HCT116 (cell line): ENCODE measurements around the gene CPNE7. TPM values are rescaled to one million over a fixed set of nuclear protein-coding genes. Genes with fewer than 3 reads are reported as not detected.
A peak's percentile ranks its signal among the peaks of the same experiment; 100 is the strongest.

Experiments used
- ATAC-seq: fragments of 200-7000 bp; cut with Tn5 transposase; 2 replicates; pipeline ENCODE4 v1.9.1; 2020; ENCODE audit warnings: mild to moderate bottlenecking, moderate library complexity
- BruUV-seq: library from RNA; stranded (reverse); fragments of 400-500 nt; replicated peaks from 2 replicates; lab custom pipeline; 2021; lab: Mats Ljungman, UMichigan
- CTCF ChIA-PET: fragments of 300-600 bp; sonication (Branson Sonifier 250); formaldehyde crosslinking; loops from one replicate; lab custom pipeline; 2021; ENCODE audit warnings: antibody characterized with exemption; lab: Charles Lee
- POLR2A ChIA-PET: fragments of 300-600, 350-600 bp; sonication (Branson Sonifier 250); formaldehyde crosslinking; loops from one replicate; lab custom pipeline; 2021; ENCODE audit warnings: antibody characterized with exemption; lab: Charles Lee
- RAD21 ChIA-PET, 2 experiments: fragments of 300-600 bp; sonication (Branson Sonifier 250); formaldehyde crosslinking; loops; one replicate each; lab custom pipeline; 2023; ENCODE audit warnings: low total read pairs in 2 of 2; ENCODE audit not compliant: uncharacterized antibody in 2 of 2, unreplicated experiment in 2 of 2, low non-redundant PET in 1 of 2; lab: Charles Lee
- DNase-seq: peaks from one replicate; pipeline ENCODE4 v3.0.0-alpha.2; 2010; ENCODE audit warnings: low read depth, low spot score
- H2AFZ ChIP-seq: fragments of 200-600 bp; shearing (Covaris generic), sonication (generic); 2 replicates; pipeline ENCODE4 v1.6.1; 2017; ENCODE audit warnings: low read depth, mixed run types, mixed read lengths, antibody characterized with exemption, low read length; ENCODE audit not compliant: poor library complexity, severe bottlenecking
- H3K27ac ChIP-seq: 2 replicates; pipeline ENCODE4 v1.5.1; 2012; ENCODE audit warnings: low read depth, low read length
- H3K27me3 ChIP-seq: fragments of 200-600 bp; sonication (generic); 2 replicates; pipeline ENCODE4 v1.6.1; 2016; ENCODE audit warnings: mixed run types, low read length, mixed read lengths; ENCODE audit not compliant: insufficient read depth
- H3K36me3 ChIP-seq, 2 experiments: fragments of 200-500 bp in 1 of 2; fragments of 200-600 bp in 1 of 2; sonication (Bioruptor generic) in 1 of 2; sonication (generic) in 1 of 2; 2 replicates each; pipeline versions ENCODE4 v1.5.1 to v1.6.1; 2014 to 2016; ENCODE audit warnings: low read length in 2 of 2, inconsistent platforms in 1 of 2, mixed read lengths in 1 of 2, mixed run types in 1 of 2; ENCODE audit not compliant: insufficient read depth in 2 of 2, control insufficient read depth in 1 of 2
- H3K4me1 ChIP-seq, 2 experiments: fragments of 200-600 bp in 1 of 2; sonication (generic) in 1 of 2; 2 replicates each; pipeline versions ENCODE4 v1.5.1 to v1.6.1; 2012 to 2017; ENCODE audit warnings: low read length in 2 of 2, inconsistent platforms in 1 of 2, mild to moderate bottlenecking in 1 of 2, mixed read lengths in 1 of 2, mixed run types in 1 of 2, moderate library complexity in 1 of 2; ENCODE audit not compliant: insufficient read depth in 2 of 2, control insufficient read depth in 1 of 2
- H3K4me2 ChIP-seq: fragments of 200-600 bp; sonication (generic); 2 replicates; pipeline ENCODE4 v1.6.1; 2017; ENCODE audit warnings: mixed run types, low read length, mixed read lengths
- H3K4me3 ChIP-seq, 2 experiments: fragments of 200-600 bp in 1 of 2; sonication (generic) in 1 of 2; replicated peaks in 1 of 2; 2 replicates each; pipeline ENCODE4 v1.5.1; 2011 to 2016; ENCODE audit warnings: low read length in 2 of 2, control low read depth in 1 of 2, low read depth in 1 of 2, mild to moderate bottlenecking in 1 of 2, mixed read lengths in 1 of 2, mixed run types in 1 of 2
- H3K79me2 ChIP-seq: fragments of 200-600 bp; sonication (generic); 2 replicates; pipeline ENCODE4 v1.6.1; 2017; ENCODE audit warnings: mild to moderate bottlenecking, mixed run types, low read length, moderate library complexity, mixed read lengths; ENCODE audit not compliant: insufficient read depth
- H3K9ac ChIP-seq: fragments of 200-600 bp; sonication (generic); 2 replicates; pipeline ENCODE4 v1.6.1; 2016; ENCODE audit warnings: low read length, mixed read lengths
- H3K9me2 ChIP-seq: fragments of 200-600 bp; sonication (generic), shearing (Covaris generic); 2 replicates; pipeline ENCODE4 v1.6.1; 2017; ENCODE audit warnings: mixed run types, mild to moderate bottlenecking, moderate library complexity; ENCODE audit not compliant: insufficient read depth
- H3K9me3 ChIP-seq, 2 experiments: fragments of 200-500 bp in 1 of 2; fragments of 200-600 bp in 1 of 2; sonication (Bioruptor generic) in 1 of 2; sonication (generic) in 1 of 2; 2 replicates each; pipeline ENCODE4 v1.6.1; 2014 to 2017; ENCODE audit warnings: low read length in 2 of 2, mixed read lengths in 2 of 2, inconsistent platforms in 1 of 2, low read depth in 1 of 2, mild to moderate bottlenecking in 1 of 2, mixed run types in 1 of 2, moderate library complexity in 1 of 2; ENCODE audit not compliant: control insufficient read depth in 1 of 2, insufficient read depth in 1 of 2
- H4K20me1 ChIP-seq: fragments of 200-600 bp; sonication (generic), shearing (Covaris generic); 2 replicates; pipeline ENCODE4 v1.6.1; 2017; ENCODE audit warnings: mixed run types, mild to moderate bottlenecking, moderate library complexity; ENCODE audit not compliant: insufficient read depth
- ATF3 ChIP-seq: IDR thresholded peaks from 2 replicates; pipeline ENCODE4 v1.6.1; 2012
- CBX3 ChIP-seq: IDR thresholded peaks from 2 replicates; pipeline ENCODE4 v1.6.1; 2012; ENCODE audit warnings: low read depth
- CEBPB ChIP-seq: IDR thresholded peaks from 2 replicates; pipeline ENCODE4 v1.6.1; 2012; ENCODE audit warnings: low read depth
- EZH2 ChIP-seq: fragments of 200-600 bp; sonication (generic); IDR thresholded peaks from 2 replicates; pipeline ENCODE4 v1.6.1; 2017; ENCODE audit warnings: antibody characterized with exemption, mixed run types
- FOSL1 ChIP-seq: IDR thresholded peaks from 2 replicates; pipeline ENCODE4 v1.6.1; 2012; ENCODE audit warnings: low read depth
- POLR2A ChIP-seq: IDR thresholded peaks from 2 replicates; pipeline ENCODE4 v1.7.0; 2011; ENCODE audit warnings: borderline replicate concordance; ENCODE audit not compliant: insufficient read depth, insufficient read length; ENCODE audit errors: extremely low read depth
- POLR2AphosphoS5 ChIP-seq: IDR thresholded peaks from 2 replicates; pipeline ENCODE4 v1.6.1; 2011; ENCODE audit warnings: mild to moderate bottlenecking, low read depth, low read length, moderate library complexity
- TCF7L2 ChIP-seq: IDR thresholded peaks from 2 replicates; pipeline ENCODE4 v1.7.0; 2011; ENCODE audit warnings: borderline replicate concordance, inconsistent platforms; ENCODE audit not compliant: insufficient read depth, insufficient read length; ENCODE audit errors: extremely low read depth
- YY1 ChIP-seq: IDR thresholded peaks from 2 replicates; pipeline ENCODE4 v1.6.1; 2011; ENCODE audit warnings: low read length, low read depth, moderate library complexity, mild to moderate bottlenecking; ENCODE audit not compliant: insufficient replicate concordance; ENCODE audit errors: extremely low read depth
- ZFX ChIP-seq: fragments of 450-650 bp; IDR thresholded peaks from 2 replicates; pipeline ENCODE4 v1.6.1; 2017
- ZNF274 ChIP-seq: fragments of 200-500 bp; sonication (Bioruptor generic); IDR thresholded peaks from 2 replicates; pipeline ENCODE4 v1.6.1; 2014; ENCODE audit warnings: mild to moderate bottlenecking, low read depth, low read length, inconsistent platforms
- intact Hi-C: fragments of 100-400 bp; cut with micrococcal nuclease; formaldehyde crosslinking; loops from 2 replicates; pipeline ENCODE4 v1.10.0; 2022
- total RNA-seq: library from RNA; stranded (reverse); gene quantifications from one replicate; pipeline ENCODE4 v1.2.1, GENCODE V29; 2021; ENCODE audit not compliant: unreplicated experiment

Gene CPNE7
- total RNA-seq, 1 experiment from 2014 or later, result 201 TPM

DNA sequence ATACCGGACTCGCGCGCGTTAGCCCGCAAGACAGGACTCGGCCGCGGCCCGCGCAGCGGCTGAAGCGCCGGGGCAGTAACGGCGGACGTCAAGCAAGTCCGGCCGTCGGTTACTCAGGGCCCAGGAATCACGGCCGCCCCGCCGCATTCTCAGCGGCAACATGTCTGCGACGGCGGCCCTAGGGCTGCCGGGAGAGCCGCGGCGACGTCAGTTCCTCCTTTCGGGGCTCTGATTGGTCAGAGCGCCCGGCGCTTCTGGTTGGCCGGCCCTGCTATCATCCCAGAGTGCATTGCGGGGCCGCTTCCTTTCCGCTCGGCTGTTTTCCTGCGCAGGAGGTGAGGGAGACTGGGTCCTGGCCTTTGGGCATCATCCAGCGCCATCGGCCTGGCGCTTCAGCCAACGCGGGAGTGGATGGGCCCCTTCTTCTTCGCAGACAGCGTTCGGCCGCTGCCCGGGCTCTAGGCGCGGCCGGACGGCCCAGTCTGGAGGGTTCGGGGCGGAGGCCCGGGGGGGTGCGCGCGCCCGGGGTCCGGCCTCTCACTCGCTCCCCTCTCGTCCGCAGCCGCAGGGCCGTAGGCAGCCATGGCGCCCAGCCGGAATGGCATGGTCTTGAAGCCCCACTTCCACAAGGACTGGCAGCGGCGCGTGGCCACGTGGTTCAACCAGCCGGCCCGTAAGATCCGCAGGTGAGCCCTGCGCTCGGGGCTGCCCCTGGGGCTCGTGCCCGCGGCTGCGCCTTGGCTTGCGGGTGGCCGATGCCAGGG is 15.0 kb upstream of the CPNE7 start, which contains the start of gene RPL13:
TSS of gene RPL13 (plus strand) at position 305 of the 764 bp plus-strand sequence. CDS start at position 583, 278 bp downstream.
- Histone ChIP-seq H3K4me1 (peaks cover 51 to 68% of the 10 kb centered on the region in 2 experiments), H3K4me2 (peak within 1 kb of the TSS; percentile 84), H3K36me3 (peaks cover 29 to 38% of the 10 kb centered on the region in 2 experiments), H2AFZ (no peak within 1 kb of the TSS), H3K79me2 (peaks cover 50% of the 10 kb centered on the region), H3K9ac (peak within 1 kb of the TSS; percentile 96), H3K9me3 (no peaks in the 10 kb centered on the region), H3K4me3 (peak within 1 kb of the TSS; percentile 83 to 89), H3K27ac (peak within 1 kb of the TSS; percentile 96), H3K9me2 (no peaks in the 10 kb centered on the region), H3K27me3 (no peaks in the 10 kb centered on the region), H4K20me1 (peaks cover 42% of the 10 kb centered on the region; the same call in 1 of the 2 replicates)
- intact Hi-C loops, result loop anchor here (10.0 kb wide), 1 partner anchor 746 kb away; the partner anchor contains the start of gene APRT
- BruUV-seq, result no TSS peak
- POLR2A ChIA-PET, result no interaction called here
- peak; percentile 93 for DNase-seq
- TF ChIP-seq ZFX, result peak; percentile 99
- TF ChIP-seq POLR2A, result peak; percentile 98
- no peak for TF ChIP-seq ATF3
- TF ChIP-seq TCF7L2, result peak; percentile 52
- TF ChIP-seq ZNF274, result no peak
- TF ChIP-seq EZH2, result no peak
- TF ChIP-seq FOSL1, result no peak
- no peak for TF ChIP-seq CBX3
- TF ChIP-seq YY1, result peak; percentile 92
- peak; percentile 100 for TF ChIP-seq POLR2AphosphoS5
- no peak for TF ChIP-seq CEBPB
- RAD21 ChIA-PET, result no interaction called here
- peak; percentile 61 for ATAC-seq
- CTCF ChIA-PET, result no interaction called here
